Heart right ventricle (tissue), 16 donors: ENCODE data around the gene FGF9. TPM values are rescaled to one million over a fixed set of nuclear protein-coding genes. Genes with fewer than 3 reads are reported as not detected.

ENCODE experiments used
- ATAC-seq, 8 donors: fragments of 200-7000 bp; cut with Tn5 transposase; one replicate each; pipeline ENCODE4 v1.9.1; 2020; ENCODE audit warnings: mild to moderate bottlenecking in 8 of 8, moderate library complexity in 8 of 8, moderate number of reproducible peaks in 1 of 8
- DNase-seq, 2 donors: peaks; one replicate each; pipeline ENCODE4 v3.0.0-alpha.2; 2020
- H3K27ac ChIP-seq, 10 donors: fragments of 200-600 bp; sonication (generic) in 2 of 10; one replicate each; pipeline versions ENCODE4 v1.5.0 to v1.8.0; 2020 to 2022; ENCODE audit warnings: mild to moderate bottlenecking in 3 of 10
- H3K27me3 ChIP-seq, 7 donors: fragments of 200-600 bp; one replicate each; pipeline ENCODE4 v1.8.0; 2021 to 2022; ENCODE audit warnings: mild to moderate bottlenecking in 2 of 7
- H3K36me3 ChIP-seq, 9 donors: fragments of 200-600 bp; sonication (generic) in 1 of 9; one replicate each; pipeline versions ENCODE4 v1.5.0 to v1.8.0; 2020 to 2022; ENCODE audit warnings: mild to moderate bottlenecking in 2 of 9
- H3K4me1 ChIP-seq, 9 donors: fragments of 200-600 bp; sonication (generic) in 1 of 9; one replicate each; pipeline versions ENCODE4 v1.5.0 to v1.8.0; 2020 to 2022; ENCODE audit warnings: mild to moderate bottlenecking in 4 of 9
- H3K4me3 ChIP-seq, 10 donors: fragments of 200-600 bp; sonication (generic) in 2 of 10; one replicate each; pipeline versions ENCODE4 v1.5.0 to v1.8.0; 2020 to 2022; ENCODE audit warnings: mild to moderate bottlenecking in 7 of 10, moderate library complexity in 2 of 10
- H3K9me3 ChIP-seq, 11 donors: fragments of 200-600 bp in 10 of 11; sonication (generic) in 2 of 11; one replicate each; pipeline versions ENCODE4 v1.5.0 to v1.8.0; 2013 to 2022; ENCODE audit warnings: mild to moderate bottlenecking in 2 of 11, control low read depth in 1 of 11, moderate library complexity in 1 of 11
- CTCF ChIP-seq, 9 donors: fragments of 200-600 bp; sonication (generic) in 2 of 9; IDR thresholded peaks; one replicate each; pipeline versions ENCODE4 v1.5.0 to v1.8.0; 2021 to 2022; ENCODE audit warnings: antibody characterized with exemption in 9 of 9, mild to moderate bottlenecking in 5 of 9, moderate library complexity in 1 of 9
- WGBS, 2 donors: extraction: QIAGEN DNeasy Blood & Tissue Kit; methylation state at CpG; one replicate each; pipeline ENCODE4 v1.1.7; 2013; ENCODE audit warnings: inconsistent platforms in 1 of 2; 5-methylcytosine and 5-hydroxymethylcytosine counted together
- intact Hi-C, 10 donors: fragments of 100-400 bp; cut with DNase I; formaldehyde crosslinking; loops; one replicate each; pipeline versions ENCODE4 v1.11.1 to v1.14.2; 2022
- polyA plus RNA-seq, 2 donors: library from polyadenylated mRNA; stranded (reverse); fragments of 200-250 nt; gene quantifications; one replicate each; pipeline ENCODE4 v1.2.3, GENCODE V29; 2013
- total RNA-seq, 10 donors: library from RNA; stranded (reverse); fragmentation: NEBNext Ultra II Directional in 3 of 10; extraction: Animal tissue kit (Norgen Biotek cat#: 25700) in 3 of 10; gene quantifications; one replicate each; pipeline versions ENCODE4 v1.2.1 to v1.2.4, GENCODE V29; 2021 to 2023
- donor health status: Arrhythmogenic right ventricular cardiomyopathy.
- donor health status: ischemic (EF 13 %, LVEDD 7.1; RV severe dilation, severe dysfunction).
- donor health status: healthy with polysubstance abuse.
- donor health status: DM: no; HTN: yes; CAD: no.
- donor health status: DM: no; HTN: no; CAD: no.
- donor health status: ischemic (EF 25% LVEDD 6.9; RV normal size, moderate dysfunction).
- donor health status: ischemic (EF 25% LVEDD 5.7; RV mildly dilated, moderate dysfunction).
- donor health status: healthy.
- donor health status: DM: yes; HTN: yes; CAD: no.
- donor health status: Ischemic cardiomyopathy.
- donor health status: ischemic (EF 35%, LVEDD 5.7; RV mildly dilated, moderate dysfunction).
- donor health status: nonischemic (EF 11% LVEDD 7.7; RV severe dilation, severe dysfunction).
- donor health status: DM: yes; HTN: yes; CAD: no.
- donor health status: PGD.
- donor health status: ischemic (EF 29% LVEDD 5.4; RV normal size, mild dysfunction).
- donor health status: nonischemic (EF 23%, LVEDD 6.1; RV moderate dilation, normal function).

FGF9 gene
- total and polyA plus RNA-seq, 12 donors, result 0.96 to 14.0 (median 9.3) TPM

DNA sequence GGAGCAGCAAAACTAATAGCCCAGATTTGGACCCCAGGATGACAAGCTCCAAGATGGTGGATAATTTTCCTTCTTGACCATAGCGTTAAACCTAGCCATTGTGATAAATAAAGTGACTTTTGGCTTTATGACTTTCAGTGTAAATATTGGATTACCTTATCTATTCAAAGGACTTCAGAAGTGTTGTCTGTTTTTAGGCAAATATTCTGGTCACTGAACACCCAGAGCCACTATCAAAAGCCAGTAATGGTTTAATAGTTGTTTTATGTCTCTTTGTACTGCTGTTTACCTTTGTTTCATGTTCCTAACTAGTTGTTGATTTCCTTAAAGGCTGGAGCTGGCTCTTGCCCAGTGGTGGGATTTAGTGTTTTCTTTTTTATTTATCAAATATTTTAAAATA lies 81.6 kb downstream of the FGF9 start:
- intact Hi-C loops, result no loop called here
- no peaks in the 10 kb centered on the region for H3K4me1 ChIP-seq
- 88 to 89% methylated on average over 1 of the region's 1 CpG for WGBS, 2 donors
- H3K36me3 ChIP-seq, result no peaks in the 10 kb centered on the region
- H3K4me3 ChIP-seq, result no peak overlapping the region
- ATAC-seq (no peak), DNase-seq (no peak)
- H3K27me3 ChIP-seq, result peaks cover 0 to 3% (median 0%) of the 10 kb centered on the region in 7 donors
- H3K27ac ChIP-seq, result no peak overlapping the region
- H3K9me3 ChIP-seq, result peaks cover 0 to 9% (median 0%) of the 10 kb centered on the region in 11 donors
- TF ChIP-seq CTCF (IDR thresholded peaks at IDR 0.05), result no peak

DNA sequence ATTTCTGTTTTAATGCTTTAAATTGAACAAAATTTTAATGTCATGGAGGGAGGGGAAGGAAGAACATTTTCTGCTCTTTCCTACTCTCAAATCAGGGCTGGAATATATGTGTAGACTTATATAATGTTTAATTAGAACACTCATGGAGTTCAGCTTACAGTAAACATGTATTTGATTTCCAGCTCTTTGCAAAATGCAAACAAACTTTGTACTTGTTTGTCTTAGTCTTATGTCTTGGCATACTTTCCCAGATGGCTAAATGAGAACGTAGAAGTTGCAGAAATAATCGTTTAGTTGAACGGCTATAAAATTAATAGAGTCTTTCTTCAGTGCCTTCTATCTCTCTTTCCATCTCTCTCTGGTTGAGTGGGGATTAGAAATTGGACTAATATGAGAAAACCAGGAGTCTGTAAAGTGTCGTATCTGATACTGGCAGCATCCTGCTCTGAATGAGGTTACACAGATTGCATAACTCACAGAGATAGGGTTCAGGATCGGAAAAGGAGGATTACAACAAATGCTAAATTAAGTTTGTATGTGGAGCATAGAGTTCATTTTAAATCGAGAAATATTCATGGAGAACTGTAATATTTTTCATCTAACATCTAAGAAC lies 82.3 kb downstream of the FGF9 start:
- peaks cover 0 to 9% (median 0%) of the 10 kb centered on the region in 11 donors for H3K9me3 ChIP-seq
- no peak overlapping the region for H3K27ac ChIP-seq
- DNase-seq (no peak), ATAC-seq (no peak)
- TF ChIP-seq CTCF (IDR thresholded peaks at IDR 0.05), result no peak
- no peaks in the 10 kb centered on the region for H3K4me1 ChIP-seq
- no peak overlapping the region for H3K4me3 ChIP-seq
- H3K27me3 ChIP-seq, result peaks cover 0 to 3% (median 0%) of the 10 kb centered on the region in 7 donors
- WGBS, 2 donors, result 69 to 76% methylated on average over 6 of the region's 6 CpGs
- intact Hi-C loops, result no loop called here
- no peaks in the 10 kb centered on the region for H3K36me3 ChIP-seq

Other genes starting within 250 kb of the FGF9 start
- 10 to 100 TPM; 11.4 to 28.5 (median 14.8) TPM for gene ZDHHC20, start 211.8 kb upstream of the FGF9 start, total RNA-seq
- gene ZDHHC20, start 211.8 kb upstream of the FGF9 start, polyA plus RNA-seq, result 1 to 10 TPM; 6.3 to 8.4 TPM
- gene MICU2, start 66.9 kb upstream of the FGF9 start, total RNA-seq, result 10 to 100 TPM; 52.8 to 65.5 (median 59.9) TPM
- 10 to 100 TPM; 46.7 to 49.2 TPM for gene MICU2, start 66.9 kb upstream of the FGF9 start, polyA plus RNA-seq